Activated CD4-positive, alpha-beta T cell treated with anti-CD3 and anti-CD28 coated beads for 36 hours (primary cell): ENCODE results near the gene ATP6V1G1. TPM values are rescaled to one million over a fixed set of nuclear protein-coding genes. Genes with fewer than 3 reads are reported as not detected.

Source experiments
- ATAC-seq: fragments of 200-7000 bp; cut with Tn5 transposase; one replicate; pipeline ENCODE4 v1.10.0; 2021; ENCODE audit warnings: mild to moderate bottlenecking, moderate library complexity
- CTCF ChIA-PET: fragments of 350-600 bp; sonication (Branson Sonifier 250); formaldehyde crosslinking; loops from one replicate; lab custom pipeline; 2021; ENCODE audit warnings: antibody characterized with exemption; lab: Charles Lee
- POLR2A ChIA-PET: fragments of 350-600 bp; sonication (Branson Sonifier 250); formaldehyde crosslinking; loops from one replicate; lab custom pipeline; 2021; ENCODE audit warnings: antibody characterized with exemption, inconsistent platforms; lab: Charles Lee
- DNase-seq: peaks from one replicate; pipeline ENCODE4 v3.0.0-alpha.2; 2020
- H3K27ac Mint-ChIP-seq: one replicate; pipeline ENCODE4 v1.8.0; 2021; ENCODE audit warnings: mixed read lengths
- H3K27me3 Mint-ChIP-seq: one replicate; pipeline ENCODE4 v1.8.0; 2021; ENCODE audit warnings: mixed read lengths
- H3K36me3 Mint-ChIP-seq: one replicate; pipeline ENCODE4 v1.8.0; 2021; ENCODE audit warnings: low read depth, mixed read lengths
- H3K4me1 Mint-ChIP-seq: one replicate; pipeline ENCODE4 v1.8.0; 2021; ENCODE audit warnings: mixed read lengths
- H3K4me3 Mint-ChIP-seq: one replicate; pipeline ENCODE4 v1.8.0; 2021; ENCODE audit warnings: mild to moderate bottlenecking, moderate library complexity, mixed read lengths
- H3K9me3 Mint-ChIP-seq: one replicate; pipeline ENCODE4 v1.8.0; 2021; ENCODE audit warnings: low read depth, mixed read lengths
- intact Hi-C, 2 experiments: fragments of 100-400 bp; cut with DNase I in 1 of 2; cut with micrococcal nuclease in 1 of 2; formaldehyde crosslinking; loops; one replicate each; pipeline versions ENCODE4 v1.14.2 to v1.15.1; 2022 to 2024; cut with DNase I, micrococcal nuclease
- total RNA-seq, 2 experiments: library from RNA; stranded (reverse); gene quantifications; one replicate each; pipeline ENCODE4 v1.2.3, GENCODE V29; 2021

Gene ATP6V1G1, protein sequence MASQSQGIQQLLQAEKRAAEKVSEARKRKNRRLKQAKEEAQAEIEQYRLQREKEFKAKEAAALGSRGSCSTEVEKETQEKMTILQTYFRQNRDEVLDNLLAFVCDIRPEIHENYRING
- total RNA-seq: 10 to 100 TPM; 33.8 to 37.7 TPM

- no peaks in the 10 kb centered on the region for H3K9me3 Mint-ChIP-seq
- H3K27me3 Mint-ChIP-seq: no peaks in the 10 kb centered on the region
- DNase-seq (peak; percentile 100), ATAC-seq (peak; percentile 96)
- peak within 1 kb of the TSS; percentile 99 for H3K4me3 Mint-ChIP-seq
- peak within 1 kb of the TSS; percentile 100 for H3K27ac Mint-ChIP-seq
- CTCF ChIA-PET: interaction anchor here (0.6 to 3.3 kb wide), 15 partner anchors 9 to 353 kb away, joined by 3 to 15 read pairs (median 4); partner anchors contain the start of gene AKNA
- POLR2A ChIA-PET: interaction anchor here (0.6 to 1.2 kb wide), 10 partner anchors 13 to 221 kb away, joined by 3 to 7 read pairs (median 4); partner anchors contain the start of genes AKNA and TMEM268
- H3K36me3 Mint-ChIP-seq: peaks cover 35% of the 10 kb centered on the region
- intact Hi-C loops: loop anchor here (1.0 to 10.0 kb wide), 12 partner anchors 23 to 1313 kb away; partner anchors contain the start of genes TMEM268 (in 2 of the 2), C9orf43 (in 1 of the 2), CDC26 (in 1 of the 2) and POLE3 (in 1 of the 2)
- peaks cover 44% of the 10 kb centered on the region for H3K4me1 Mint-ChIP-seq
Observed at GRCh38 chr9:114587345-114588202, at the start of gene ATP6V1G1. TSS of gene ATP6V1G1 (plus strand) at chr9:114587769. CDS start at chr9:114587839, 70 bp downstream.

- DNase-seq: peak; percentile 43
- no peaks in the 10 kb centered on the region for H3K27me3 Mint-ChIP-seq
Observed at GRCh38 chr9:114538241-114538640, 49.3 kb upstream of the ATP6V1G1 start.

DNA sequence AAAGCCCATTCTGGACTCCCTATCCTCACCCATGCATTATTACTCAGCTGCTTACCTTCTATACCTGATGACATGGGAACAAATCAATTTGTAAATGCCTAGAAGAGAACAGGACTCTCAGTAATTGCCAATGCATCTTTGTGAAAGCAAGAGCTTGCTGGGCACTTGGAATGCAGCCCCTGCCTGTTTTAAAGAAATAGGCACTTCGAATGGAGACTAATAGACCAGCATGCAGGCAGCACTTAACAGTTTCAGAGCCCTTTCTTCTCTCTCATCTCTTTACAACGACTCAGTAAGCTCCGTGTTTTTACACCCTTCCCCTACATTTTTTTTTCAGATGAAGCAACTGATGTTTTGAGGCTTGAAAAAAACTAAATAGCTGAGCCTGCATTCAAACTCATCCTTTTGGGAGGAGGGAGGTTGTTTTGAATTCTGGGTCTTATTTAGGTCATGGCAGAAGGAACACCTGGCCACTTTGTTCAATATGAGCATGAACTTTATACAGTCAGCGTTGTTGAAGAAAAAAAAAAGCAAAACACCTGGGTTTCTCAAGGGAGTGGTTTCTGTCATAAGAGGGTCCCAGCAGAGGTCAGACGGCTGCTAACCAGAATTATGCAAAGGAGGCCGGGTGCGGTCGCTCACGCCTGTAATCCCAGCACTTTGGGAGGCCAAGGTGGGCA lies 47.7 kb upstream of the ATP6V1G1 start:
- CTCF ChIA-PET: interaction anchor here (0.6 to 3.0 kb wide), 4 partner anchors 21 to 52 kb away, joined by 3 to 9 read pairs (median 6); no protein-coding TSS in a partner anchor
- Mint-ChIP-seq H3K9me3 (no peaks in the 10 kb centered on the region), H3K4me1 (peaks cover 4% of the 10 kb centered on the region), H3K4me3 (no peak overlapping the region), H3K27ac (no peak overlapping the region), H3K27me3 (no peaks in the 10 kb centered on the region), H3K36me3 (no peaks in the 10 kb centered on the region)
- POLR2A ChIA-PET: no interaction called here
- ATAC-seq: no peak
- DNase-seq: no peak
- intact Hi-C loops: no loop called here

More at GRCh38 chr9:114538241-114538640, 49.3 kb upstream of the ATP6V1G1 start:
- CTCF ChIA-PET: interaction anchor here (0.7 to 3.0 kb wide), 9 partner anchors 8 to 70 kb away, joined by 3 to 9 read pairs (median 5); no protein-coding TSS in a partner anchor
- POLR2A ChIA-PET: no interaction called here
- peaks cover 4% of the 10 kb centered on the region for H3K4me1 Mint-ChIP-seq
- no peaks in the 10 kb centered on the region for H3K36me3 Mint-ChIP-seq
- peak; percentile 95 for ATAC-seq
- no peak overlapping the region for H3K4me3 Mint-ChIP-seq
- H3K27ac Mint-ChIP-seq: no peak overlapping the region
- H3K9me3 Mint-ChIP-seq: no peaks in the 10 kb centered on the region
- intact Hi-C loops: no loop called here

DNA sequence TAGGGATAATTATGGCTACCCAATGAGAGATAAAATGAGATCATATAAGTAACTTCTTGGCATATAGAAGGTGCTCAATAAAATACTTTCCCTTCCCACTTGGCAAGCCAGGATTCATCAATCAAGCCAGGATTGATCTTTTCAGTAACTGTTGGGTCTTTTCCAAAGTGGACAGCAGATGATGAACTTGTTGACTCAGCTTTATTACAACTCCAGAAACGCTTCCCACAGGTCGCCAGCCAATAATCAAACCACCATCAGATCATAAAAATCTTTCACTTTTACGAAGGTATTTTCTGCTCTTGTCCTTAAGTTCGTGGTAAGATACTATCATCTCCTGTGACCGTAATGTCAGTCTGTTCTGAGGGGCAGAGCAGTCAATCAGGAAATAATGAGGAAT lies 42.5 kb upstream of the ATP6V1G1 start:
- H3K27me3 Mint-ChIP-seq: peaks cover 7% of the 10 kb centered on the region
- ATAC-seq (no peak), DNase-seq (no peak)
- POLR2A ChIA-PET: interaction anchor here (0.5 to 0.6 kb wide), 2 partner anchors 36 to 130 kb away, joined by 3 read pairs; no protein-coding TSS in a partner anchor
- CTCF ChIA-PET: interaction anchor here (1.1 kb wide), 1 partner anchor 36 kb away, joined by 4 read pairs; no protein-coding TSS in a partner anchor
- H3K27ac Mint-ChIP-seq: no peak overlapping the region
- H3K9me3 Mint-ChIP-seq: no peaks in the 10 kb centered on the region
- intact Hi-C loops: no loop called here
- no peak overlapping the region for H3K4me3 Mint-ChIP-seq
- H3K36me3 Mint-ChIP-seq: no peaks in the 10 kb centered on the region
- no peaks in the 10 kb centered on the region for H3K4me1 Mint-ChIP-seq

DNA sequence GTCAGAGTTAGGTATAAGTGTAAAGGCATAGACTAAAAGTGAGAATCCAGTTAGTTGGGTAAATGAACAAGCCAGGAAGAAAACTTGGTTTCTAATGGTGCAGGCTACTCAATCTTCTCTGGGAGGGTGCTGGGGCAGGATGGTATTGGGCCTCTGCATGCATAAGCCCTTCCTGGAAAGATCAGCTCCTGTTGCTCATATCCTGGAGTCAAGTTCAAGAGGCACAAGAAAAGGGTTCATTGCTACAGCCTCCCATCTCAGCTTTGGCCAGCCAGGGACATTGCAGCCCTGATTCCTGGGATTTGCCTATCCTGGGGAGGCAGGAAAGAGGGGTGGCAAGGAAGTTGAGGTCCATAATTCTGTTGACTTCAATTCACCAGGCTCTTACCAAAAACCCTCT lies 40.7 kb upstream of the ATP6V1G1 start:
- Mint-ChIP-seq H3K36me3 (no peaks in the 10 kb centered on the region), H3K4me1 (no peaks in the 10 kb centered on the region), H3K9me3 (no peaks in the 10 kb centered on the region), H3K27me3 (peaks cover 10% of the 10 kb centered on the region), H3K4me3 (no peak overlapping the region), H3K27ac (no peak overlapping the region)
- DNase-seq: no peak
- CTCF ChIA-PET: interaction anchor here (1.1 to 1.2 kb wide), 2 partner anchors 14 to 114 kb away, joined by 3 to 5 read pairs; no protein-coding TSS in a partner anchor
- POLR2A ChIA-PET: no interaction called here
- no peak for ATAC-seq
- intact Hi-C loops: no loop called here

DNA sequence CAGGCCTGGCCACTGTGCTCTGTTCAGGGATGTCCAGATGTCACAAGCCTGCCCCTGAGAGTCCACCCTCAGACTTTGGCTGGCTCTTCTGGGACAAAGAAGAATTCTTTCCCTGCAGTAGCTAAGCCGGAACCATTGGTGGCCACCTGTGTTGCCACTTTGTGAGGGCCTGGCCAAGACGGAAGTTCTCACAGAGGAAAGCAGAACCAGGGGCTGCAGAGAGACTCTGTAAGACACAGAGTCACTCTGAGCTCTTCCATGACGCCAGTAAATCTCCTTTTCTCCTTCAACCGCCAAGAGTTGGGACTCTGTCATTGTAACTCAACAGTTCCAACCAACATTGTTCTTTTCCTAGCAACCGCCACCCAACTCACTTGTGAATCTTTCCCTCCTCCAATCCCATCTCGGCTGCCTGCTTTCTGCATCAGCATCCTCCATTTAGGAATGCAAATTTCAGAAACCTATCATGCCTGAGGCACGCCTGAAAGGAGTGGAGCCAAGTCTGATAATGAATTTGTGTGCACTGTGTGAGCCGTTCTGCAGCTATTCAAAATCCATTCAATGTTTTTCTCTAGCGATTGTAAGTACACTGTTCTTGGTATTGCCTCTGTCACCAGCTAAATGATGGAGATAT lies 37.8 kb upstream of the ATP6V1G1 start:
- intact Hi-C loops: no loop called here
- H3K27ac Mint-ChIP-seq: no peak overlapping the region
- ChIA-PET POLR2A (no interaction called here), CTCF (interaction anchor here (0.7 kb wide), 1 partner anchor 54 kb away, joined by 4 read pairs; no protein-coding TSS in a partner anchor)
- H3K4me3 Mint-ChIP-seq: no peak overlapping the region
- no peaks in the 10 kb centered on the region for H3K9me3 Mint-ChIP-seq
- peaks cover 10% of the 10 kb centered on the region for H3K27me3 Mint-ChIP-seq
- ATAC-seq (no peak), DNase-seq (no peak)
- no peaks in the 10 kb centered on the region for H3K4me1 Mint-ChIP-seq
- no peaks in the 10 kb centered on the region for H3K36me3 Mint-ChIP-seq

- CTCF ChIA-PET: interaction anchor here (0.7 to 1.2 kb wide), 2 partner anchors 14 to 994 kb away, joined by 3 to 5 read pairs; no protein-coding TSS in a partner anchor
- Mint-ChIP-seq H3K36me3 (no peaks in the 10 kb centered on the region), H3K27ac (no peak overlapping the region), H3K4me1 (no peaks in the 10 kb centered on the region), H3K27me3 (peaks cover 6% of the 10 kb centered on the region), H3K4me3 (no peak overlapping the region), H3K9me3 (peaks cover 5% of the 10 kb centered on the region)
- DNase-seq (no peak), ATAC-seq (no peak)
- intact Hi-C loops: no loop called here
- POLR2A ChIA-PET: no interaction called here
Observed at GRCh38 chr9:114551750-114552685, 35.6 kb upstream of the ATP6V1G1 start.

GRCh38 chr9:114552706-114553105 lies 34.9 kb upstream of the ATP6V1G1 start:
- no peak for ATAC-seq
- peaks cover 5% of the 10 kb centered on the region for H3K9me3 Mint-ChIP-seq

DNA sequence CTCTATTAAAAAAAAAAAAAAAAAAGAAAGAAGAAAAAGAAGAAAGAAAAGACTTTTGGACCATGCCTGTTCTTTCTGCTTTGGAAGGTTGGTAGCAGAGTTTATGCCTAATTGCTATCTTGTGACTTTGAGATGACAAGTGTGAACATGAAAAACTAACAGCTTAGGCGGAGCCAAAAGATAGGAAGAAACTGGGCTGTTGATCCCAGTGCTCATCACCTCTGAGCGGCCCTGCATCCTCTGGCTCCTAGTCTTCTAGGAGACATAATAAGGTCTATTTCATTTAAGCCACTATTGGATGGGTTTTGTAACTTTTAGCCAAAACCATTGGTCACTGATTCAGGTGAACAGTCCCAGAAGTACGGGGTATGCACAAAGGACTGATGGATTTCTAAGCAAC lies 34.4 kb upstream of the ATP6V1G1 start:
- DNase-seq (no peak), ATAC-seq (no peak)
- Mint-ChIP-seq H3K4me1 (no peaks in the 10 kb centered on the region), H3K27me3 (peaks cover 6% of the 10 kb centered on the region), H3K27ac (no peak overlapping the region), H3K9me3 (peaks cover 5% of the 10 kb centered on the region), H3K4me3 (no peak overlapping the region), H3K36me3 (no peaks in the 10 kb centered on the region)
- intact Hi-C loops: no loop called here
- ChIA-PET CTCF (no interaction called here), POLR2A (no interaction called here)

More at GRCh38 chr9:114552706-114553105, 34.9 kb upstream of the ATP6V1G1 start:
- intact Hi-C loops: no loop called here
- Mint-ChIP-seq H3K27me3 (peaks cover 6% of the 10 kb centered on the region), H3K4me1 (no peaks in the 10 kb centered on the region), H3K4me3 (no peak overlapping the region), H3K27ac (no peak overlapping the region), H3K36me3 (no peaks in the 10 kb centered on the region)
- ChIA-PET CTCF (no interaction called here), POLR2A (no interaction called here)
- no peak for DNase-seq

DNA sequence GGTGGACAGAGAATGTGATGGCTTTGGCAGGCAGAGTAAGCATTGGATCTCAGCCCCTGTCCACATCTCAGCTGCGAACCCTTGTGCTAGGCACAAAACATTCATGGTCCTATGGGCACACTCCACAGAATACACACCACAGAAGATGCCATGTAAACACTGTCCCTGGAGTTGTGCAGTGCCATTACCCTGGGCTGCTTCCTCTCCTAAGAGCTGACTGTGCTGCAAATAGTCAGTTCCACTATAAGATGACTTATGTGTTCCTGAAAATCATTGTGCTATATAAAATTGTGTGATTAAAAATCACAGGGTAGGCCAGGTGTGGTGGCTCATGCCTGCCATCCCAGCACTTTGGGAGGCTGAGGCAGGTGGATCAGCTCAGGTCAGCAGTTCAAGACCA lies 31.9 kb upstream of the ATP6V1G1 start:
- Mint-ChIP-seq H3K4me1 (no peaks in the 10 kb centered on the region), H3K36me3 (no peaks in the 10 kb centered on the region), H3K9me3 (peaks cover 5% of the 10 kb centered on the region), H3K4me3 (no peak overlapping the region), H3K27ac (no peak overlapping the region), H3K27me3 (peaks cover 2% of the 10 kb centered on the region)
- DNase-seq (no peak), ATAC-seq (no peak)
- ChIA-PET CTCF (interaction anchor here (0.6 to 1.2 kb wide), 2 partner anchors 98 to 552 kb away, joined by 3 to 4 read pairs; no protein-coding TSS in a partner anchor), POLR2A (no interaction called here)
- intact Hi-C loops: no loop called here
